GM21528 (cell line): ENCODE measurements around the gene NAA15.
A peak's percentile ranks its signal among the peaks of the same experiment; 100 is the strongest.
"Not testable (repeated sequence)": the region's sequence is repeated elsewhere in the genome, so short reads cannot be mapped to it uniquely, and the experiment has no call there.

Source experiments
- ATAC-seq: cut with Tn5 transposase; IDR thresholded peaks from one replicate; pipeline ENCODE4 v1.9.1; 2021; ENCODE audit warnings: mild to moderate bottlenecking, moderate library complexity; ENCODE audit not compliant: unreplicated experiment, low FRiP score

The NAA15 gene

DNA sequence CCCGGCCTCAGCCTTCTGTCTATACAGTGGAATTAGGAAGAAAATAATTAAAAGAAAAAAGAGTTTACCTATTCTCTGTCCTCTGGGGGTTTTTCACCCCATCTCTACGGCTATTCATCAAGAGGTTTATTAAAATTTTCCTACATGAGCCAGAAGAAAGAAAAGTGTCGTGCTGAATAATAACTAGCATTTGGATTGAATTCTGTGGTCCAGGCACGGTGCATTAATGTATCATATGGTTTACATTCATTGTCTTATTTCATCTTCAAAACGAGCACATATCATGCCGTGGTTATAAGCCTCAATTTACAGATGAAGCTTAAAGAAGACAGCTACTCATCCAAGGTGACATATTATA is 5.4 kb upstream of the NAA15 start:
- ATAC-seq = no peak

DNA sequence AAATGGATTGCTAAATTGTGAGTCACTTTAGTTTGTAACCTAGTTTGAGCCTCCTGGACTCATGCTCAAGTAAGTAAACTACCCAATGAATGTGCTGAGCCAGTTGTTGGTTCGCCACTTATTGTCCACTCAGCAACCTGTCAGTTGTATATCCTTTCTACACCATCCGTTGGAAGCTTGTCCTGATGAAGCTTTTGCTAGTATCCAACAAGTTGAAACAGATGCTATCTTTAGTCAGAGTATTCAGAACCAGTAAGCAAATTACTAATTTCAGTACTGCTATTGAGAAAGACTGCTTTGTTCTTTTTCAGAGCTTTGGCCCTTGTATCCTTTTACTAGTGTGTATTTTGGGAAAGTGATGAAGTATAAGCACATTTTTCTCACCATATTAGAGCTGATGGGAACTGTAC is 4.3 kb upstream of the NAA15 start:
- no peak for ATAC-seq

DNA sequence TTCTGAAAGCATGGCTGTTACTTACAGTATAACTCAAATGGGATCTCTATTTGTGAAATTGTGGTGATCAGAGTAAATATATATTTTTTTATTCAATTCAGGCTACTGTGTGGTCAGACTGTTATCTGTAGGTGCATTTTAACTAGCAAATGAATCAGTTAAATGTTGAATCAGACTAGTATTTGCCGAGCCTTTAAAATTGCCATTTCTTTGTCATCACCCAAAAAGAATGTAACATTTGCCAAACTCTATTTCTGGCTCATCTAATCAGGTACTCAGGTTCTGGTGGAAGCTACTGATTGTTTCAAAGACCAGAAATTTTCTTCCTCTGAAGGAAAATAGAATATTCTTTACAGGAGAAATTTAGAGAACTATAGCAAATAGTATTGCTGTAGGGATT is 1.8 kb upstream of the NAA15 start:
- no peak for ATAC-seq

DNA sequence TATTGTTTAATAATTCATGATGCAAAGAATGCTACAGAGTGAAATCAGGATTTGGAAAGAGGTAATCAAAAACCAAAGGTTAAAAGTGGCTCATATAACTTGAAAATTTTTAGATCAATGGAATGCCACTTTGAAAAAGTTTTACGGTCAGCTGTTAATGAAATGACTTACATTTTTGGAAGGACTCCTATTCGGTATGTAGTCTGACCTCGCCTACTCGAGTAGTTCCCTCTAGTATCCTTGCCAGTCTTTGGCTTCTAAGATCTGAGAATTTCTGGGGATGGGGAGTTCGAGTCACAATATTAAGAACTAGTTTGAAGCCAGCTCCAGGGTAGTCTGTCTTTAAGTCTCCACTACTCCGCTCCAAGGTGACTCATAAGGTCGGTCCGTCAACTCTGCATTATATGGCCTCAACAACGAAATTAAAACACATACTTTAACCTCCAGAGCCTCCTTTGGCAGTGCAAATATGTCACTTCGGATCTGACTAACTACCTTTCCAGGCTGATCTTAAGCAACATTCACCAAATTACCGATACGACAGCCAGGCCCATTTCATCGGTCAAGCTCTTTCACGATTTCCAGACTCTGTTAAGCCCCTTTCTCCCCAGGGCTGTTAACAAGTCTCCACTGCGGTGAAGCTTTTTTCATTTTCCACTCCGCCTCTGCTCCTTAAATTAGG is 733 bp upstream of the NAA15 start:
- ATAC-seq = peak; percentile 13

DNA sequence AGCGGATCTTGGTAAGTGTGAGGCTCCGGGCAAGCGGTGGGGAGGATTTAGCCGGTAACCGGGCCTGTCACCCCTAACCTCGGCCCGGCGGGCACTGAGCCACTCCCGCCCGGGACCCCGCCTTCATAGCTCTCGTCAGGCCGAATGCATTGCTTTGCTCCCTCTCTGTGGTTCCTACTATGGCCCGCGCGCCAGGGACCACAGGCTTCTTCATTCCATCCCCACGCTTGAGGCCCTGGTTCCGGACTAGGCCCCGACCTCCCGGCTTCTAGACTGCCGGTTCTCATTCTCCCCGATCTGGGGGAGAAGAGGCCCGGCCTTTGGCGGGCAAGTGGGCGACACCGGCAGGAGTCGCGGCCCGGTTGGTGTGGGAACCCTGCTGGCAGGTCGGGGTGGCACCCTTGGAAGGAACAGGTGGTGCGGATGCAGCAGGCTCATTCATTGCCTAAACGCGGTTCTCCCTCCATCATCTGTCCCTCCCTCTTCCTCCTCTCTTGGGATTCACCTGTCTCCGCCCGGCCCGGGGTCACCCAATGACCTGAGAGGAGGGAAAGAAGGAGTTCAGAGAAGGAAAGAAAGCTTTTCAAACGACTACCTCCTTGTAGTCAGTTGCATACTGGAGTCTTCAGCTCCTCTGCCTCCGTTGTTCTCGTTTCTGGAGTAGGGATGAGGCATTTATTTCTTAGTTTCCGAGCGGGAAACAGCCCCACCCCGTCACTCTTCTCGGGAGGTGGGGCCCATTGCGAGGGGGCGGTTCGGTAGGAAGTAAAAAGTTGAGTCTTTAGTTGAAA is 711 bp downstream of the NAA15 start, which contains the start of gene NDUFC1:
TSS of gene NDUFC1 (minus strand) at position 657 of the 791 bp plus-strand sequence. CDS start 6,679 bp downstream, outside the sequence.
- peak; percentile 43 for ATAC-seq

DNA sequence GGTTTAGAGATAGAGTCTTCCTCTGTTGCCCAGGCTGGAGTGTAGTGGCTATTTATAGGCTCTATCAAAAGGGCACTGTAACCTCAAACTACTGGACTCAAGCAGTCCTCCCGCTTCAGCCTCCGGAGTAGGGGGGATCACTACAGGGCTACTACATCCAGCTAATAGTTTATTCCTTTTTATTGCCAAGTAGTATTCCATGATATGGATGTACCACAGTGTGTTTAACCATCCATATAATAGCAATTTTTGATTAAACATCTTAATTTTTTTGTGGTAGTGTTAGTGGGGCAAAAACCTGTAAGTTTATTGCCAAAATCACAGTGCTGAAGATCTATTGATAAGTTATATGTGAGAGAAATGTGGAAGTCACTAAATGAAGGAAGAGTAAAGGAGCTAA is 3.6 kb downstream of the NAA15 start:
- no peak for ATAC-seq

DNA sequence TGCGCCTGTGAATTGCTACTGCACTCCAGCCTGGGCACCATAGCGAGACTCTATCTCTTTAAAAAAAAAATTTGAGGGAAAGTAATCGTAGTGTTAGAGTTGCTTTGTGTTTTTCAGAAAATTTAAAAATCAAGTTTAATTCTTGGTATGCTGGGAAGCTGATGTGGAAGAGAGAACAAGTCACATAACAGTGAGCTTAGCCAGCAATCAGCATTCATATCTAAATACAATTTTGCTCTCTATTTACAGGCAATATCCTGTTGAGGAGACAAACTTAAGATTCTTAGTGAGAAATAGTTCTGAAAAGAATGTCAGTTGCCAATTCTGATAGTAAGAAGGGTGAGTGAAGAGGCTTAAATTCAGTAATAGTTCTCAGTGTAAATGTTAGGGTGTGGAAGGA is 10.6 kb downstream of the NAA15 start:
- ATAC-seq = no peak

DNA sequence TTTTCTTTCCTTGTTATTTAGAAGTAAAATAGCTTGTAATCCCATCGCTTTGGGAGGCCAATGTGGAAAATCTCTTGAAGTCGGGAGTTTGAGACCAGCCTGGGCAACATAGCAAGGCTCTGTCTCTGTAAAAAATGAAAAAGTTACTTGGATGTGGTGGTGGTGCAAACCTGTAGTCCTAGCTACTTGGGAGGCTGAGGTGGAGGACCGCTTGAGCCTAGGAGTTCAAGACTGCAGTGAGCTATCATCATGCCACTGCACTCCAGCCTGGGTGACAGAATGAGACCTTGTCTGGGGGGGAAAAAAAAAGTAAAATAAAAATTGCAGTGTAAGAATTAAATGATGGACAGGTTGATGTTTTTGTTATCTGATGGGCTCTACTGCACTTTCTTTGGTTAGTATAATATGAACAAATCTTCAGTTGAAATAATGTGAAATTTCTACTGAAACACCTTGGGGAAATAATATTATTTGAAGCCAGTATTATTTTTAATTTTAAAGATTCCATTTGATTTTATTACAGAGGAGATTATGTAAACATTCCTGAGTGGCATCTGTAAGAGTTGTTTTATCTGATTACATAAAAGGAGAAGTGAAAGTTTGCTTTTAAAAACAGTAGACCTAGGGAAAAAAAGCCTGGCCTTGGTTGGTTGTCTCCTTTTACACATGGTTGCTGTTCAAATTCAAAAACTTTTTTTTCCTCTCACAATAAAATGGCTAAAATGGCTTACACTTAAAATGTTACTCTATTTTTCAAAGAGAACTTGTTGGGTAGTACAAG is 11.4 kb downstream of the NAA15 start:
- no peak for ATAC-seq

DNA sequence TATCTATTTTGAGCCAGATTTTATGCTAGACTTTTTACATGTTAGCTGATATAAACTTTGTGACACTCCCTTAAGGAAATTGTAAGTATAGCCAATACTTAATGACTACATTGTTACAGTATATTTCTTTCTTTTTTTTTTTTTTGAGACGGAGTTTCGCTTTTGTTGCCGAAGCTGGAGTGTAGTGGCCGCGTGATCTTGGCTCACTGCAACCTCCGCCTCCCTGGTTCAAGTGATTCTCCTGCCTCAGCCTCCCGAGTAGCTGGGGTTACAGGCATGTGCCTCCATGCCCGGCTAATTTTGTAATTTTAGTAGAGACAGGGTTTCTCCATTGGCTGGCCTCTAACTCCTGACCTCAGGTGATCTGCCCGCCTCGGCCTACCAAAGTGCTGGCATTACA is 12.1 kb downstream of the NAA15 start:
- ATAC-seq = not testable (repeated sequence)

DNA sequence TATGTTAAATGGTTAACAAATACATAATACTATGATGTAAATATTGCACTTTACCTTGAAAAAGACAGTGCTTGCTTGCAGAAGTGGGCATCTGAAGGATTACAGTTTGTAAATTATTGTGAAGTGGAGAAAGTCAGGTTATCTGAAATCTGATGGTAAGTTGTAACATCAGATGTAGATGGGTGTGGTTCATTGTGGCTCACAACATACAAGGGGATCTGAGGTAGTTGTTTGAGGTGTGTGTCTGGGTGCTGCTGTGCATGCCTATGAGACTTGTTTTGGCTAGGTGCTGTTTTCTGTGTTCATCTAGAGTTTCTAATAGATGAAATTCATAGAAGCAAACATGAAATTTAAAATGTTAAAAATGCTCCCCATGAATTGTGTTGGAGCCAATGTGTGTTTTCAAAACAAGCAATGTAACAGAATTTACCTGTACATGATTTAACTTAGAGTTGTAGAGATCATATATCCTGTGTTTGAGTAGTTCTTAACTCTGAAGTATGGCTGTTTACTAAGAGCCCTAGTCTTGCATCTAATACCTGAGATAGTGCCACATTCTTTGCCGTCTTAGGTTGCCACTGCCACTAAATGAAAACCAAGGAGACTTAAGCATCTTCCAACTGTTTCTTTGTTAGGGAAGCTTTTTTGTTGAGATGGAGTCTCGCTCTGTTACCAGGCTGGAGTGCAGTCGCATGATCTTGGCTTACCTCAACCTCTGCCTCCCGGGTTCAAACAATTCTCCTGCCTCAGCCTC is 12.9 kb downstream of the NAA15 start:
- no peak for ATAC-seq

DNA sequence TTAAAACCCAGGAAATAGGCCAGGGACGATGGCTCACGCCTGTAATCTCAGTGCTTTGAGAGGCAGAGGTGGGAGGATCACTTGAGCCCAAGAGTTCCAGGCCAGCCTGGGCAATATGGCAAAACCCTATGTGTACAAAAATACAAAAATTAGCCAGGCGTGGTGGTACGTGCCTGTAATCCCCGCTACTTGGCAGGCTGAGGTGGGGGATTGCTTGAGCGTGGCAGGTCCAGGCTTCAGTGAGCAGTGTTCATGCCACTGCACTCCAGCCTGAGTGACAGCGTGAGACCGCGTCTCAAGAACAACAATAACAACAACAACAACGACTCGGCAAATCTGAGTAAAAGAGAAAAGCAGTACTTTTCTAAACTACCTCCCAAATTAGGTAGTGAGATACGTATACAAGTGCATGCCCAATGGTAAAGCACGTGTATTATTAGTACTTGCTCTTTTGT is 13.9 kb downstream of the NAA15 start:
- ATAC-seq = peak; percentile 58

DNA sequence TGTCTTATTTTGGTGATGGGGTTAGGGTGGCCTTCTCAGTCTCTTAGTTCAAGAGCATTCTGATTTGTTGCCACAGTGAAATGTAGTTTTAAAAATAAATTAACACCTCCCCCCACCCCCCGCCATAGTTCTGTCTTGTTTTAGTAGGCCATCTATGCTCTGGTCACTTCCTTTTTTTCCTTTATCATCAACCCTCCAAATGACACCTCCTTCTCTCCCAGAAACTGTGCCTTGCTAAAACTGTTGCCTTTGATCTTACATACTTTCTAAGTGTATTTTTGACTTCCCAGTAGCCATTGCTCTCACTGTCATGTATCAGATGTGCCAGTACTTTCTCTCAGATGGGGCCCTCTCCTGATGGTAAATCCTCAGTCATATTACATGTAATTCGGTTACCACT is 15.4 kb downstream of the NAA15 start:
- no peak for ATAC-seq

DNA sequence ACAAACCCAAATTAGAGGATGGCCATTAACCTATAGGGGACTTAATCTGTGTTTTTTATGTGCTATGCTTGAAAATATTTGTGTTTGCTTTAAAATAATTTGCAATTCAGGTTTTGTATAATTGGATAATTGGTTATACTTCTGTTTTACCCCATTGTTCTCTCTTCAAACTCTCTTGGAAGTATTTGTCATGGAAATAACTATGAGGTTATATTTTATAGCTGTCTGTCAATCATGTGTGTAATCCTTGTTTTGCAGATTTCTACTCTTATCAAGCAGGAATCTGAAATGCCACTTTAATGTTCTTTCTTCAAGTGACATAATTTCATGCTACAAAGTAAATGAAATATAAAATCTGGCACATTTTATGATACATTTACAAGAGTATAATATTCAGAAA is 16.3 kb downstream of the NAA15 start:
- ATAC-seq = no peak

DNA sequence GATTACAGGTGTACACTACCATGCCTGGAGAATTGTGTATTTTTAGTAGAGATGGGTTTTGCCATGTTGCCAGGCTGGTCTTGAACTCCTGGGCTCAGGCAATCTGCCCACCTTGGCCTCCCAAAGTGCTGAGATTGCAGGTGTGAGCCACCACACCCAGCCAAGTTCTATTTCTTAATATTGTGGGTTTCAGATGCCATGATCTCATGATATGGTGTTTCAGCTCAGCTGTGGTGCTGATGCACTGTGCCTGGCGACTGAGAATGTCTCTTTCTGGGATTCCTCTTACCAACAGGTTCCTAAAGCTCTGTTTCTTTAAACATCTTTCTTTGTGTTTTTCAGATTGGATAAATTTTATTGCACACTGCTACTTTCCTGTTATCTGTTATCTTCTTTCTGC is 18.3 kb downstream of the NAA15 start:
- ATAC-seq = no peak

DNA sequence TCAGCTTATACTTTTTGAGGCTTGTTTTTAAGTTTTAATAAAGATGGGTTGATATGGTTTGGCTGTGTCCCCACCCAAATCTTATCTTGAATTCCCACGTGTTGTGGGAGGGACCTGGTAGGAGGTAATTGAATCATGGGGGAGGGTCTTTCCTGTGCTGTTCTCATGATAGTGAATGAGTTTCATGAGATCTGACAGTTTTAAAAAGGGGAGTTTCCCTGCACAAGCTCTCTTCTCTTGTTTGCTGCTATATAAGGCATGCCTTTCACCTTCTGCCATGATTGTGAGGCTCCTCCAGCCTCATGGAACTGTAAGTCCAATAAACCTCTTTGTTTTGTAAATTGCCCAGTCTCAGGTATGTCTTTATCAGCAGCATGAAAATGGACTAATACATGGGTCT is 20.8 kb downstream of the NAA15 start:
- ATAC-seq = not testable (repeated sequence)

DNA sequence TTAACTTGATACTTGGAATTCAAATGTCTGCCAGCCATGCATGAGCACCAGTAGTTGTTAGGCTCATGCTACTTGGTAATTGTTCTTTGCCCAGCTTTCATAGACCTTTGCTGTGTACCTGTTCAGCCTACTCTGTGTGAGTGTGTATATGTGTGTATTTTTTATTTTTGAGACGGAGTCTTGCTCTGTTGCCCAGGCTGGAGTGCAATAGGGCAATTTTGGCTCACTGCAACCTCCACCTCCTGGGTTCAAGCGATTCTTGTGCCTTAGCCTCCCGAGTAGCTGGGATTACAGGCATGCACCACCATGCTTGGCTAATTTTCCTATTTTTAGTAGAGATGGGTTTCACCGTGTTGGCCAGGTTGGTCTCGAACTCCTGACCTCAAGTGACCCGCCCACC is 21.2 kb downstream of the NAA15 start:
- not testable (repeated sequence) for ATAC-seq

DNA sequence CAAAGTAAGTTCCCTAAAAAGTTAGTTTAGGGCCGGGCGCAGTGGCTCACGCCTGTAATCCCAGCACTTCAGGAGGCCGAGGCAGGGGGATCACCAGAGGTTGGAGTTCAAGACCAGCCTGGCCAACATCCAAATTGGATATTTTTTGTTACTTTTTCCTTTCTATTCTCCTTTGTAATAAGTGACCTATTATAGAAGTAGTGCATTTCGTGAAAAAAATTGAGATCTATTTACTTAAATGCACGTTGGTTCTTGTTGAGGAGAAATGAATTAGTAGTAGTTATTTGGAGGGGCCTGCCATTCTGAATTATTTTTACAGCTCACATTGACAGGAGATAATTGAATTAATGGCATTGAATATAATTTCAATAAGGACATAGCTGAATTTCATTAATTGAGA is 23.3 kb downstream of the NAA15 start:
- no peak for ATAC-seq

DNA sequence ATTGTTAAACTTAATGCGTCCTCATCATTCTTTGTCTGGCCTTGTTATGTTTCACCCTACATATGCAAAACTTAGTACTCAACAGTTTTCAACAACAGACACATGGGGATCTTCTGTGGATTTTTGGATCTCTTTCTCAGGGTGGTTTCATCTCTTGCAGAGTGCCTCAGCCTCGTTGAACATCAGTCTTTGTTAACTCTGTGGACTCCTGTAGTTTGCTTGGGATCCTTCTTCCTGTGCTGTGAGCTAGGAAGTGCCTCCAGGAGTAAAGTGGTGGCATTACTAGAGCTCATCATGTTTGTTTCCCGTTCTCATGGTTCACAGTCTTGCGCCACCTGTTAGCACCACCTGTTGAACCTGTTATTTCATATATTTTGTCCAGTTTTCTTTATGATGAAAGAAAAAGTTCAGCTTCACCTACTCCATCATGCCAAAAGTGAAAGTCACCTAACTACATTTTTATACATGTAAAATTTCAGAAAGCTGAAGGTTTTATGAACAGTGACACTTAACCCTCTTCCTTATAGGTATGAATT is 28.4 kb downstream of the NAA15 start:
- ATAC-seq = no peak

DNA sequence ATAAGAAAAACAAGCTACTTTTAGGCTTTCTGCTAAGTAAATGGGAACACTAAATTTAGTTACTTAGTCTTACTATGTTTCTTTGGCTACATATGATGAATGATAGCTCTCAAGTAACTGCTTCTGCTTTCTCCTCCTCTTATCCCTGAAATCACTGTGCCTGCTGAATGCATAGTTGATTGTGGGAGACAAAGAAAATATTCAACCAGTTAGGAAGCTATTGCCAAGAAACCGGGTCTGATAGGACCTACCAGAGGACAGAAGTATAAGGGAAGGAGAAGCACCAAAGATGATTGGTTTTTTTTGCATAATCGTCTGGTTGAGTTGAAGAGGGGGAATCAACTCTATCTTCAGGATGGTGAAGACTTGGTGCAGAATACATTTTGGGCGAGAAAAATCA is 29.0 kb downstream of the NAA15 start:
- ATAC-seq = no peak

DNA sequence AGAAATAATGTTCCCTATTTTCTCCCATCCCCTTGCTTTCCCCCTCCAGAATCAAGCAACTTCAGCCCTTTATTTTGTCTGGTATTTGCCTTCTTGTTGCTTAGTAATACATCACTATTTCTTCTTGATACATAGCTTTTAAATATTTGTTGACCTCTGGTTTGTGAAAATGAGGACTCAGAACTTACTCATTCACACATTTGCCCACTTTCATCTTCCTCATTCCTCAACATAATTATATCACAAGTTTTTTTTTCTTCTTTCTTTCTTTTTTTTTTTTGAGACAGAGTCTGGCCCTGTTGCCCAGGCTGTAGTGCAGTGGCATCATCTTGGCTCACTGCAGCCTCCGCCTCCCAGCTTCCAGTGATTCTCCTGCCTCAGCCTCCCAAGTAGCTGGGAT is 29.9 kb downstream of the NAA15 start:
- no peak for ATAC-seq
